Astrocyte (in vitro differentiated cells and primary cell): ENCODE data around the gene TBC1D2B.

Experiments used
- EZH2 ChIP-seq: IDR thresholded peaks from 2 replicates; pipeline ENCODE4 v1.6.1; 2012; ENCODE audit warnings: mild to moderate bottlenecking, low read length, inconsistent platforms; ENCODE audit not compliant: insufficient read depth
- TF ChIP-seq, protein P1 (sequence below): IDR thresholded peaks from 2 replicates; pipeline ENCODE4 v1.5.1; 2011; ENCODE audit warnings: low read depth, mild to moderate bottlenecking, inconsistent platforms, low read length, moderate library complexity; ENCODE audit not compliant: insufficient read depth

DNA sequence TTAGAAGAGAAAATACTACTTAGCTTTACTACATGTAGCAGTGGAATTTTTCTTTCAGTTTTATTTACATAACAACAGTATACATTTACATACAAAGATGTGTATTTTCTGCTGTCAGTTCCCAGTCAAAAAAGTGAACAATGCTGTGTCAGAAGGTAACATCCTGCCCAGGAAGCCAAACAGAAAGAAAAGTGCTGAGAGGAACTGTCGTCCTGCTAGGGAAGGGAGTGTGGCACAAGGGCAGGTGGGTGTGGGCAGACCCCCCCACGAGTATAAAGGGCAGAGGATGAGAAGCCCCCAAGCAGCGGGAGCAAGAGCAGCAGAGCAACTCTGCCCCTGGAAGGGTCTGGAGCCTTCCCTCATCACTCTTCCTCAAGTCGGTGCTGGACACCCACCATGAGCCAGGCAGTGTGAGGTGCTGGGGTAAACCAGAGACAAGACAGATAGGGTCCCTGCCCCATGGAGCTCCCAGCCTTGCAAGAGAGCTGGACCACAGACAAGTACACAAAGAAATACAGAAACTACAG, 39.7 kb downstream of the TBC1D2B start:
- TF ChIP-seq, protein P1, sequence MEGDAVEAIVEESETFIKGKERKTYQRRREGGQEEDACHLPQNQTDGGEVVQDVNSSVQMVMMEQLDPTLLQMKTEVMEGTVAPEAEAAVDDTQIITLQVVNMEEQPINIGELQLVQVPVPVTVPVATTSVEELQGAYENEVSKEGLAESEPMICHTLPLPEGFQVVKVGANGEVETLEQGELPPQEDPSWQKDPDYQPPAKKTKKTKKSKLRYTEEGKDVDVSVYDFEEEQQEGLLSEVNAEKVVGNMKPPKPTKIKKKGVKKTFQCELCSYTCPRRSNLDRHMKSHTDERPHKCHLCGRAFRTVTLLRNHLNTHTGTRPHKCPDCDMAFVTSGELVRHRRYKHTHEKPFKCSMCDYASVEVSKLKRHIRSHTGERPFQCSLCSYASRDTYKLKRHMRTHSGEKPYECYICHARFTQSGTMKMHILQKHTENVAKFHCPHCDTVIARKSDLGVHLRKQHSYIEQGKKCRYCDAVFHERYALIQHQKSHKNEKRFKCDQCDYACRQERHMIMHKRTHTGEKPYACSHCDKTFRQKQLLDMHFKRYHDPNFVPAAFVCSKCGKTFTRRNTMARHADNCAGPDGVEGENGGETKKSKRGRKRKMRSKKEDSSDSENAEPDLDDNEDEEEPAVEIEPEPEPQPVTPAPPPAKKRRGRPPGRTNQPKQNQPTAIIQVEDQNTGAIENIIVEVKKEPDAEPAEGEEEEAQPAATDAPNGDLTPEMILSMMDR: no peak
- TF ChIP-seq EZH2: no peak
